ENCODE measurements around the gene PITHD1. TPM values are rescaled to one million over a fixed set of nuclear protein-coding genes. Genes with fewer than 3 reads are reported as not detected.

The PITHD1 gene
- total and polyA plus RNA-seq, 2 donors (not counting 3 experiments of a cell fraction or from before 2014, with no cell fraction given): 35.8 to 43.1 TPM

DNA sequence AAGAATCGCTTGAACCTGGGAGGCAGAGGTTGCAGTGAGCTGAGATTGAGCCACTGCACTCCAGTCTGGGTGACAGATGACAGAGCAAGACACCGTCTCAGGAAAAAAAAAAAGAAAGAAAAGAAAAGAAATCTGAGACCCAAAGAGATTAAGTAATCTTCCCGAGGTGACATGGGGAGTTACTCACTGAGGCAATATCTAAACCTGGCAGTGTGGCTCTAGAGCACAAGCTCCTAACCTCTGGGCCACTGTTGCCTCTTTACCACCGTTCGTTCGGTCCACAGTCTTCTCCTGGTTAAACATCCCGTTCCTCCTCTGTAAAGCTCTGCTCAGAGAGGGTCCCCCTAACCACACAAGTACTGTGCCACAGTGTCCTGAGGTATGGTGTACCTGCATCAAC, 45.5 kb downstream of the PITHD1 start:
- no peak overlapping the region for H3K9ac ChIP-seq (replicated peaks; ENCODE audit: extremely low read depth, insufficient read depth, low read length)
- no peaks in the 10 kb centered on the region for H3K9me3 ChIP-seq (replicated peaks; ENCODE audit: control insufficient read depth, insufficient read depth, low read length)
- peaks cover 6% of the 10 kb centered on the region for H3K79me2 ChIP-seq (ENCODE audit: control insufficient read depth, insufficient read depth, low read length)
- no peak overlapping the region for H3K27ac ChIP-seq (ENCODE audit: insufficient read depth, low read depth, low read length)
- no TSS peak for BruUV-seq (replicated peaks)
- no peaks in the 10 kb centered on the region for H4K20me1 ChIP-seq (replicated peaks; ENCODE audit: control insufficient read depth, extremely low read depth, insufficient read depth, low read length)
- ChIA-PET CTCF (interaction anchor here (1.2 to 3.2 kb wide), 3 partner anchors 11 to 92 kb away, joined by 3 to 23 read pairs (median 4); no protein-coding TSS in a partner anchor), POLR2A (no interaction called here)
- TF ChIP-seq, protein P1, sequence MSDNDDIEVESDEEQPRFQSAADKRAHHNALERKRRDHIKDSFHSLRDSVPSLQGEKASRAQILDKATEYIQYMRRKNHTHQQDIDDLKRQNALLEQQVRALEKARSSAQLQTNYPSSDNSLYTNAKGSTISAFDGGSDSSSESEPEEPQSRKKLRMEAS (IDR thresholded peaks at IDR 0.05; ENCODE audit: insufficient read depth, insufficient read length): no peak
- no peak for TF ChIP-seq POLR2A (IDR thresholded peaks at IDR 0.05; ENCODE audit: low read depth, low read length)
- TF ChIP-seq, protein P2, sequence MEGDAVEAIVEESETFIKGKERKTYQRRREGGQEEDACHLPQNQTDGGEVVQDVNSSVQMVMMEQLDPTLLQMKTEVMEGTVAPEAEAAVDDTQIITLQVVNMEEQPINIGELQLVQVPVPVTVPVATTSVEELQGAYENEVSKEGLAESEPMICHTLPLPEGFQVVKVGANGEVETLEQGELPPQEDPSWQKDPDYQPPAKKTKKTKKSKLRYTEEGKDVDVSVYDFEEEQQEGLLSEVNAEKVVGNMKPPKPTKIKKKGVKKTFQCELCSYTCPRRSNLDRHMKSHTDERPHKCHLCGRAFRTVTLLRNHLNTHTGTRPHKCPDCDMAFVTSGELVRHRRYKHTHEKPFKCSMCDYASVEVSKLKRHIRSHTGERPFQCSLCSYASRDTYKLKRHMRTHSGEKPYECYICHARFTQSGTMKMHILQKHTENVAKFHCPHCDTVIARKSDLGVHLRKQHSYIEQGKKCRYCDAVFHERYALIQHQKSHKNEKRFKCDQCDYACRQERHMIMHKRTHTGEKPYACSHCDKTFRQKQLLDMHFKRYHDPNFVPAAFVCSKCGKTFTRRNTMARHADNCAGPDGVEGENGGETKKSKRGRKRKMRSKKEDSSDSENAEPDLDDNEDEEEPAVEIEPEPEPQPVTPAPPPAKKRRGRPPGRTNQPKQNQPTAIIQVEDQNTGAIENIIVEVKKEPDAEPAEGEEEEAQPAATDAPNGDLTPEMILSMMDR (IDR thresholded peaks at IDR 0.05; ENCODE audit: extremely low read depth in 1 of 2, insufficient read depth in 1 of 2, low read depth in 1 of 2, low read length in 2 of 2): no peak
- no peak for TF ChIP-seq FOS (IDR thresholded peaks at IDR 0.05; ENCODE audit: borderline replicate concordance, insufficient read depth, low read length)
- TF ChIP-seq EZH2 (IDR thresholded peaks at IDR 0.05; ENCODE audit: borderline replicate concordance, low read depth, low read length, severe bottlenecking): no peak
- H3K9me1 ChIP-seq (replicated peaks; ENCODE audit: control insufficient read depth, extremely low read depth, insufficient read depth, low read length): no peaks in the 10 kb centered on the region
- H3K4me1 ChIP-seq (ENCODE audit: control insufficient read depth, extremely low read depth, insufficient read depth, low read length): peaks cover 9% of the 10 kb centered on the region
- no peaks in the 10 kb centered on the region for H3K27me3 ChIP-seq (ENCODE audit: control insufficient read depth in 2 of 2, insufficient read depth in 2 of 2, low read length in 2 of 2)
- dilution Hi-C loops (cut with MboI; ENCODE audit: extremely low pct_ligation_motif_present, low sequenced_read_pairs): no loop called here
- DNase-seq (ENCODE audit: low read depth, low spot score) (no peak), FAIRE-seq (peak; percentile 24)
- intact Hi-C loops (cut with micrococcal nuclease): no loop called here
- no peak overlapping the region for H3K4me3 ChIP-seq (replicated peaks in 1 of 3; ENCODE audit: insufficient read depth in 1 of 3, low read depth in 1 of 3, low read length in 3 of 3)
- peak overlapping the region; percentile 99 for H3K4me2 ChIP-seq (ENCODE audit: insufficient read depth, low read length)
- H2AFZ ChIP-seq (ENCODE audit: low read depth, low read length): no peak overlapping the region
- H3K36me3 ChIP-seq (ENCODE audit: control insufficient read depth in 2 of 2, extremely low read depth in 1 of 2, insufficient read depth in 2 of 2, low read length in 2 of 2): no peaks in the 10 kb centered on the region

DNA sequence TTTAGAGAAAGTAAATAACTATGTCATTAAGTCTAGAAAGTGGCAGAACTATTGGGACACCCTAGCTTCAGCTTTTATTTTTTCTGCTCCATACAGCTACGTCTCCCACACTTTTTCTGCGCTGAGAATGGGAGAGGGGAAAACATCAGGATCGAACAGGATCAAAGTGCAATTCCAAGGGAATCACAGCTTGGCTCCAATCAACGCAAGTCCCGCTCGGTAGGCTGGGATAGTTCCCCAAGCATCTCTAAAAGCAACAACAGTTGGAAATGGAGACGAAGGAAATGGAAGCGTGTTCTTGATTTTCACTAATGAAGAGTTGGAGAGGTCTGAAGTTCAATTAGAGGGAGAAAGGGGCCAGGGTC, 46.5 kb downstream of the PITHD1 start:
- dilution Hi-C loops (cut with MboI; ENCODE audit: extremely low pct_ligation_motif_present, low sequenced_read_pairs): no loop called here
- peaks cover 6% of the 10 kb centered on the region for H3K79me2 ChIP-seq (ENCODE audit: control insufficient read depth, insufficient read depth, low read length)
- peaks cover 9% of the 10 kb centered on the region for H3K4me1 ChIP-seq (ENCODE audit: control insufficient read depth, extremely low read depth, insufficient read depth, low read length)
- H3K27ac ChIP-seq (ENCODE audit: insufficient read depth, low read depth, low read length): peak overlapping the region; percentile 76
- TF ChIP-seq, protein P2 (IDR thresholded peaks at IDR 0.05; ENCODE audit: extremely low read depth in 1 of 2, insufficient read depth in 1 of 2, low read depth in 1 of 2, low read length in 2 of 2): no peak
- TF ChIP-seq JUN (IDR thresholded peaks at IDR 0.05; ENCODE audit: borderline replicate concordance, insufficient read depth, insufficient read length, low read depth) (no peak), GATA2 (IDR thresholded peaks at IDR 0.05; ENCODE audit: insufficient read depth, insufficient read length, low read depth, low read length) (no peak), EZH2 (IDR thresholded peaks at IDR 0.05; ENCODE audit: borderline replicate concordance, low read depth, low read length, severe bottlenecking) (no peak), MYC (IDR thresholded peaks at IDR 0.05; ENCODE audit: low read depth, low read length) (no peak), POLR2AphosphoS5 (IDR thresholded peaks at IDR 0.05; ENCODE audit: insufficient read depth, low read depth, low read length) (no peak), FOS (IDR thresholded peaks at IDR 0.05; ENCODE audit: borderline replicate concordance, insufficient read depth, low read length) (no peak), POLR2A (IDR thresholded peaks at IDR 0.05; ENCODE audit: low read depth, low read length) (no peak)
- TF ChIP-seq, protein P1 (IDR thresholded peaks at IDR 0.05; ENCODE audit: insufficient read depth, insufficient read length): no peak
- POLR2A ChIA-PET: interaction anchor here (0.7 to 1.4 kb wide), 4 partner anchors 9 to 24 kb away, joined by 3 to 5 read pairs (median 4); partner anchors contain the start of gene GALE
- no peaks in the 10 kb centered on the region for H4K20me1 ChIP-seq (replicated peaks; ENCODE audit: control insufficient read depth, extremely low read depth, insufficient read depth, low read length)
- no peaks in the 10 kb centered on the region for H3K36me3 ChIP-seq (ENCODE audit: control insufficient read depth in 2 of 2, extremely low read depth in 1 of 2, insufficient read depth in 2 of 2, low read length in 2 of 2)
- peak overlapping the region; percentile 99 for H3K4me2 ChIP-seq (ENCODE audit: insufficient read depth, low read length)
- H3K9me1 ChIP-seq (replicated peaks; ENCODE audit: control insufficient read depth, extremely low read depth, insufficient read depth, low read length): no peaks in the 10 kb centered on the region
- no peak for FAIRE-seq
- H3K4me3 ChIP-seq (replicated peaks in 1 of 3; ENCODE audit: insufficient read depth in 1 of 3, low read depth in 1 of 3, low read length in 3 of 3): peak overlapping the region; percentile 91 to 99 (median 99)
- CTCF ChIA-PET: interaction anchor here (0.9 to 1.7 kb wide), 10 partner anchors 12 to 127 kb away, joined by 3 to 11 read pairs (median 4); partner anchors contain the start of gene PITHD1
- peak overlapping the region; percentile 81 for H2AFZ ChIP-seq (ENCODE audit: low read depth, low read length)
- H3K9me3 ChIP-seq (replicated peaks; ENCODE audit: control insufficient read depth, insufficient read depth, low read length): no peaks in the 10 kb centered on the region
- peak overlapping the region; percentile 96 for H3K9ac ChIP-seq (replicated peaks; ENCODE audit: extremely low read depth, insufficient read depth, low read length)
- BruUV-seq (replicated peaks): TSS peak; percentile 78
- no peak for DNase-seq (ENCODE audit: low read depth, low spot score)
- intact Hi-C loops (cut with micrococcal nuclease): loop anchor here (1.0 to 5.0 kb wide), 3 partner anchors 15 to 133 kb away; partner anchors contain the start of genes FUCA1 and PNRC2
- no peaks in the 10 kb centered on the region for H3K27me3 ChIP-seq (ENCODE audit: control insufficient read depth in 2 of 2, insufficient read depth in 2 of 2, low read length in 2 of 2)
